ENCODE data around the gene TREH. TPM values are rescaled to one million over a fixed set of nuclear protein-coding genes. Genes with fewer than 3 reads are reported as not detected.
A peak's percentile ranks its signal among the peaks of the same experiment; 100 is the strongest.
"Not testable (repeated sequence)": the region's sequence is repeated elsewhere in the genome, so short reads cannot be mapped to it uniquely, and the experiment has no call there.

The TREH gene
- total and polyA plus RNA-seq, 8 donors, result 0.45 to 2.2 (median 1.1) TPM; not detected in 4

GRCh38 chr11:118615976-118616371, 63.5 kb downstream of the TREH start:
- no peak for DNase-seq
- Histone ChIP-seq H3K27me3 (peaks cover 0 to 7% (median 0%) of the 10 kb centered on the region in 3 donors), H3K4me1 (peaks cover 42 to 76% (median 51%) of the 10 kb centered on the region in 4 donors), H3K9me3 (no peaks in the 10 kb centered on the region), H3K27ac (peak overlapping the region in 2 of 5 donors; percentile 80 to 83), H3K36me3 (peaks cover 19 to 50% (median 35%) of the 10 kb centered on the region in 4 donors), H3K4me3 (no peak overlapping the region)
- WGBS, 5 donors, result 82 to 90% (median 86%) methylated on average over 2 to 5 of the region's 5 CpGs
- intact Hi-C loops (cut with DNase I; ENCODE audit: low total_unique reads), result no loop called here
- no peak for TF ChIP-seq POLR2A (IDR thresholded peaks at IDR 0.05)
- TF ChIP-seq POLR2AphosphoS5 (IDR thresholded peaks at IDR 0.05), result no peak
- no peak for TF ChIP-seq CTCF (IDR thresholded peaks at IDR 0.05)

GRCh38 chr11:118615282-118615975, 64.0 kb downstream of the TREH start:
- WGBS, 5 donors, result 78 to 90% (median 83%) methylated on average over 6 of the region's 6 CpGs
- Histone ChIP-seq H3K9me3 (no peaks in the 10 kb centered on the region), H3K36me3 (peaks cover 19 to 50% (median 35%) of the 10 kb centered on the region in 4 donors), H3K27me3 (peaks cover 0 to 11% (median 5%) of the 10 kb centered on the region in 3 donors), H3K4me3 (no peak overlapping the region), H3K27ac (peak overlapping the region in 2 of 5 donors; percentile 21 to 80), H3K4me1 (peaks cover 42 to 76% (median 51%) of the 10 kb centered on the region in 4 donors)
- TF ChIP-seq EP300 (IDR thresholded peaks at IDR 0.05) (no peak), POLR2A (IDR thresholded peaks at IDR 0.05) (no peak), CTCF (IDR thresholded peaks at IDR 0.05) (no peak), POLR2AphosphoS5 (IDR thresholded peaks at IDR 0.05) (no peak)
- intact Hi-C loops (cut with DNase I; ENCODE audit: low total_unique reads), result no loop called here
- DNase-seq, result no peak

GRCh38 chr11:118614511-118614910, 64.9 kb downstream of the TREH start:
- 82 to 85% (median 84%) methylated on average over 7 of the region's 7 CpGs for WGBS, 5 donors
- peaks cover 45 to 76% (median 55%) of the 10 kb centered on the region in 4 donors for H3K4me1 ChIP-seq
- peaks cover 19 to 50% (median 35%) of the 10 kb centered on the region in 4 donors for H3K36me3 ChIP-seq
- H3K27ac ChIP-seq, result no peak overlapping the region
- TF ChIP-seq EP300 (IDR thresholded peaks at IDR 0.05), result no peak
- no peak for TF ChIP-seq POLR2A (IDR thresholded peaks at IDR 0.05)
- TF ChIP-seq POLR2AphosphoS5 (IDR thresholded peaks at IDR 0.05), result no peak
- no peak for TF ChIP-seq CTCF (IDR thresholded peaks at IDR 0.05)
- intact Hi-C loops (cut with DNase I; ENCODE audit: low total_unique reads), result no loop called here
- no peak for DNase-seq
- H3K9me3 ChIP-seq, result no peaks in the 10 kb centered on the region
- peaks cover 0 to 20% (median 14%) of the 10 kb centered on the region in 3 donors for H3K27me3 ChIP-seq
- no peak overlapping the region for H3K4me3 ChIP-seq

GRCh38 chr11:118612378-118612777, 67.1 kb downstream of the TREH start:
- Histone ChIP-seq H3K9me3 (no peaks in the 10 kb centered on the region), H3K4me1 (peaks cover 47 to 76% (median 57%) of the 10 kb centered on the region in 4 donors), H3K4me3 (no peak overlapping the region), H3K27me3 (peaks cover 0 to 41% (median 34%) of the 10 kb centered on the region in 3 donors), H3K36me3 (peaks cover 19 to 41% (median 33%) of the 10 kb centered on the region in 4 donors), H3K27ac (peak overlapping the region in 4 of 5 donors; percentile 59 to 98 (median 61))
- DNase-seq, result peak in 1 of 2 donors; percentile 64
- 18 to 77% (median 68%) methylated on average over 6 to 7 of the region's 7 CpGs for WGBS, 5 donors
- intact Hi-C loops (cut with DNase I; ENCODE audit: low total_unique reads), result no loop called here
- TF ChIP-seq POLR2AphosphoS5 (IDR thresholded peaks at IDR 0.05) (peak in 1 of 3 donors; percentile 17), POLR2A (IDR thresholded peaks at IDR 0.05) (no peak)

GRCh38 chr11:118611433-118611795, 68.0 kb downstream of the TREH start:
- intact Hi-C loops (cut with DNase I; ENCODE audit: low total_unique reads); H3K9me3 ChIP-seq; DNase-seq: not testable (repeated sequence)
- H3K36me3 ChIP-seq, result peaks cover 16 to 32% (median 25%) of the 10 kb centered on the region in 4 donors
- 53 to 69% (median 62%) methylated on average over 19 of the region's 19 CpGs for WGBS, 5 donors
- H3K4me1 ChIP-seq, result peaks cover 44 to 78% (median 61%) of the 10 kb centered on the region in 4 donors
- peak overlapping the region; percentile 47 to 79 (median 70) for H3K4me3 ChIP-seq
- peak overlapping the region in 4 of 5 donors; percentile 85 to 98 (median 92) for H3K27ac ChIP-seq
- peaks cover 0 to 42% (median 34%) of the 10 kb centered on the region in 3 donors for H3K27me3 ChIP-seq

Measured in stomach (tissue), 9 donors.